ENCODE data around the gene PGAM5. TPM values are rescaled to one million over a fixed set of nuclear protein-coding genes. Genes with fewer than 3 reads are reported as not detected.
A peak's percentile ranks its signal among the peaks of the same experiment; 100 is the strongest.

The PGAM5 gene
- total and polyA plus RNA-seq, 9 of the 15 experiments (the other 6 are each of a cell fraction or from before 2014, with no cell fraction given): 7.4 to 121 (median 69.5) TPM

DNA sequence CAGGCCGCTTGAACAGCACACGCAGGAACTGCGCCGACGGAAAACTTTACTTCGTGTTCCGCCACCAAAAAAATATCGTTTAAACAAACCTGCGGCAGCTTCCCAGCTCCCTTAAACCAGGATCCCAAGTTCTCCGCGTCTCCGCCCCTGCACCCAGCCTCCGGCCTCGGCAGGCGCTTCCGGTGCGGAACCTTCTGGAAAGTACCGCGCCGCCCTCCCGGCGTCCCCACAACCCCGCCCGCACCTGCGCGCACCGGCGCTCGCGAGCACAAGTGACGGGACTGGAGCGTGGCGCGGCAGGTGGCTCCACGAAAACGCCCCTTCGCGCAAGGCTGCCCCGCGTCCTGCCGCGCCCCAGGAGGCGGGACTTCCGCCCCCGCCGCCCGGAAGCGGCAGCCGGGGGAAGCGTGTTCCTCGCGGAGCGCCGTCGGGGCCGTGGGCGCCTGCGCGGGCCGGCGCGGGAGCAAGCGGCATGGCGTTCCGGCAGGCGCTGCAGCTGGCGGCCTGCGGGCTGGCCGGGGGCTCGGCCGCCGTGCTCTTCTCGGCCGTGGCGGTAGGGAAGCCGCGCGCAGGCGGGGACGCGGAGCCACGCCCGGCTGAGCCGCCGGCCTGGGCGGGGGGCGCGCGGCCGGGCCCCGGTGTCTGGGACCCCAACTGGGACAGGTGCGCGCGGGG is at the start of gene PGAM5 (continued):
- TF ChIP-seq RBM22 (IDR thresholded peaks at IDR 0.05; ENCODE audit: low read depth, low read length, poor library complexity, severe bottlenecking): peak; percentile 61
- TF ChIP-seq NCOA6 (IDR thresholded peaks at IDR 0.05): no peak
- TF ChIP-seq CHD1 (IDR thresholded peaks at IDR 0.05; ENCODE audit: low read length): peak; percentile 64
- TF ChIP-seq MYC (IDR thresholded peaks at IDR 0.05; ENCODE audit: low read depth, low read length): peak; percentile 93
- no peak; the same call in 1 of the 2 replicates for TF ChIP-seq MYC (CRISPR knock-in tag; IDR thresholded peaks at IDR 0.05; ENCODE audit: borderline replicate concordance, low read depth)
- TF ChIP-seq, protein P1, sequence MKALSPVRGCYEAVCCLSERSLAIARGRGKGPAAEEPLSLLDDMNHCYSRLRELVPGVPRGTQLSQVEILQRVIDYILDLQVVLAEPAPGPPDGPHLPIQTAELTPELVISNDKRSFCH (CRISPR knock-in tag; IDR thresholded peaks at IDR 0.05): no peak
- TF ChIP-seq, protein P1 (tag; IDR thresholded peaks at IDR 0.05): no peak
- no peak for TF ChIP-seq CREB1 (IDR thresholded peaks at IDR 0.05)
- TF ChIP-seq CREB1 (CRISPR knock-in tag; IDR thresholded peaks at IDR 0.05): 0 out of 2 replicates have a peak, but pooled peaks have one; percentile 31
- TF ChIP-seq C11orf30 (IDR thresholded peaks at IDR 0.05; ENCODE audit: low read depth): peak; percentile 54; the same call in 1 of the 2 replicates
- TF ChIP-seq, protein P2, sequence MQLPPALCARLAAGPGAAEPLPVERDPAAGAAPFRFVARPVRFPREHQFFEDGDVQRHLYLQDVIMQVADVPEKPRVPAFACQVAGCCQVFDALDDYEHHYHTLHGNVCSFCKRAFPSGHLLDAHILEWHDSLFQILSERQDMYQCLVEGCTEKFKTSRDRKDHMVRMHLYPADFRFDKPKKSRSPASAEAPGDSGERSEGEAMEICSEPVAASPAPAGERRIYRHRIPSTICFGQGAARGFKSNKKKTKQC (CRISPR knock-in tag; IDR thresholded peaks at IDR 0.05): peak; percentile 76; the same call in 1 of the 2 replicates
- TF ChIP-seq, protein P3, sequence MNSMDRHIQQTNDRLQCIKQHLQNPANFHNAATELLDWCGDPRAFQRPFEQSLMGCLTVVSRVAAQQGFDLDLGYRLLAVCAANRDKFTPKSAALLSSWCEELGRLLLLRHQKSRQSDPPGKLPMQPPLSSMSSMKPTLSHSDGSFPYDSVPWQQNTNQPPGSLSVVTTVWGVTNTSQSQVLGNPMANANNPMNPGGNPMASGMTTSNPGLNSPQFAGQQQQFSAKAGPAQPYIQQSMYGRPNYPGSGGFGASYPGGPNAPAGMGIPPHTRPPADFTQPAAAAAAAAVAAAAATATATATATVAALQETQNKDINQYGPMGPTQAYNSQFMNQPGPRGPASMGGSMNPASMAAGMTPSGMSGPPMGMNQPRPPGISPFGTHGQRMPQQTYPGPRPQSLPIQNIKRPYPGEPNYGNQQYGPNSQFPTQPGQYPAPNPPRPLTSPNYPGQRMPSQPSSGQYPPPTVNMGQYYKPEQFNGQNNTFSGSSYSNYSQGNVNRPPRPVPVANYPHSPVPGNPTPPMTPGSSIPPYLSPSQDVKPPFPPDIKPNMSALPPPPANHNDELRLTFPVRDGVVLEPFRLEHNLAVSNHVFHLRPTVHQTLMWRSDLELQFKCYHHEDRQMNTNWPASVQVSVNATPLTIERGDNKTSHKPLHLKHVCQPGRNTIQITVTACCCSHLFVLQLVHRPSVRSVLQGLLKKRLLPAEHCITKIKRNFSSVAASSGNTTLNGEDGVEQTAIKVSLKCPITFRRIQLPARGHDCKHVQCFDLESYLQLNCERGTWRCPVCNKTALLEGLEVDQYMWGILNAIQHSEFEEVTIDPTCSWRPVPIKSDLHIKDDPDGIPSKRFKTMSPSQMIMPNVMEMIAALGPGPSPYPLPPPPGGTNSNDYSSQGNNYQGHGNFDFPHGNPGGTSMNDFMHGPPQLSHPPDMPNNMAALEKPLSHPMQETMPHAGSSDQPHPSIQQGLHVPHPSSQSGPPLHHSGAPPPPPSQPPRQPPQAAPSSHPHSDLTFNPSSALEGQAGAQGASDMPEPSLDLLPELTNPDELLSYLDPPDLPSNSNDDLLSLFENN (IDR thresholded peaks at IDR 0.05; ENCODE audit: low read depth in 2 of 2, low read length in 2 of 2): peak in 1 of 2 experiments; percentile 59; a peak in 1 of 4 replicates
- TF ChIP-seq ZNF146 (CRISPR knock-in tag; IDR thresholded peaks at IDR 0.05; ENCODE audit: unreplicated experiment): peak; percentile 3
- peak; percentile 79 for TF ChIP-seq ATF7 (IDR thresholded peaks at IDR 0.05)
- TF ChIP-seq RFX1 (IDR thresholded peaks at IDR 0.05): no peak
- no peak for TF ChIP-seq SETDB1 (IDR thresholded peaks at IDR 0.05; ENCODE audit: low read length)
- TF ChIP-seq YY1 (IDR thresholded peaks at IDR 0.05; ENCODE audit: borderline replicate concordance in 1 of 3, control insufficient read depth in 1 of 3, extremely low read depth in 1 of 3, insufficient read depth in 3 of 3, insufficient read length in 1 of 3, insufficient replicate concordance in 2 of 3, low read depth in 1 of 3, low read length in 2 of 3): peak; percentile 31 to 84 (median 80)
- TF ChIP-seq, protein P4, sequence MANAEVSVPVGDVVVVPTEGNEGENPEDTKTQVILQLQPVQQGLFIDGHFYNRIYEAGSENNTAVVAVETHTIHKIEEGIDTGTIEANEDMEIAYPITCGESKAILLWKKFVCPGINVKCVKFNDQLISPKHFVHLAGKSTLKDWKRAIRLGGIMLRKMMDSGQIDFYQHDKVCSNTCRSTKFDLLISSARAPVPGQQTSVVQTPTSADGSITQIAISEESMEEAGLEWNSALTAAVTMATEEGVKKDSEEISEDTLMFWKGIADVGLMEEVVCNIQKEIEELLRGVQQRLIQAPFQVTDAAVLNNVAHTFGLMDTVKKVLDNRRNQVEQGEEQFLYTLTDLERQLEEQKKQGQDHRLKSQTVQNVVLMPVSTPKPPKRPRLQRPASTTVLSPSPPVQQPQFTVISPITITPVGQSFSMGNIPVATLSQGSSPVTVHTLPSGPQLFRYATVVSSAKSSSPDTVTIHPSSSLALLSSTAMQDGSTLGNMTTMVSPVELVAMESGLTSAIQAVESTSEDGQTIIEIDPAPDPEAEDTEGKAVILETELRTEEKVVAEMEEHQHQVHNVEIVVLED (CRISPR knock-in tag; IDR thresholded peaks at IDR 0.05): peak; percentile 84
- TF ChIP-seq RBM25 (IDR thresholded peaks at IDR 0.05; ENCODE audit: low read depth, low read length, severe bottlenecking): peak; percentile 82
- peak; percentile 70; the same call in 1 of the 2 replicates for TF ChIP-seq ZBTB7A (IDR thresholded peaks at IDR 0.05; ENCODE audit: borderline replicate concordance, control insufficient read depth, low read depth, low read length)
- TF ChIP-seq HNRNPLL (IDR thresholded peaks at IDR 0.05; ENCODE audit: low read depth, low read length, poor library complexity, severe bottlenecking): no peak
- TF ChIP-seq ZBED1 (IDR thresholded peaks at IDR 0.05): no peak; the same call in 1 of the 2 replicates
